Transverse colon (tissue), 4 donors: ENCODE measurements around the gene CCL11. TPM values are rescaled to one million over a fixed set of nuclear protein-coding genes. Genes with fewer than 3 reads are reported as not detected.

Experiments
- DNase-seq: peaks from one replicate; pipeline ENCODE4 v3.0.0-alpha.2; 2019
- H3K27ac ChIP-seq, 4 donors: fragments of 200-600 bp; sonication (generic); 2 replicates each; pipeline ENCODE4 v1.5.1; 2016 to 2018; ENCODE audit warnings: inconsistent platforms in 4 of 4
- H3K27me3 ChIP-seq: fragments of 200-600 bp; sonication (generic); 2 replicates; pipeline ENCODE4 v1.5.1; 2017; ENCODE audit warnings: inconsistent platforms
- H3K36me3 ChIP-seq, 4 donors: fragments of 200-600 bp; sonication (generic); 2 replicates each; pipeline ENCODE4 v1.5.1; 2017 to 2019; ENCODE audit warnings: inconsistent platforms in 4 of 4
- H3K4me1 ChIP-seq, 4 donors: fragments of 200-600 bp; sonication (generic); 2 replicates each; pipeline ENCODE4 v1.5.1; 2017 to 2020; ENCODE audit warnings: inconsistent platforms in 4 of 4
- H3K4me3 ChIP-seq, 4 donors: fragments of 200-600 bp; sonication (generic); 1 replicate in 1 of 4; 2 replicates in 3 of 4; pipeline versions ENCODE4 v1.5.1 to v1.6.1; 2017 to 2019; ENCODE audit warnings: inconsistent platforms in 4 of 4
- H3K9me3 ChIP-seq, 2 donors: fragments of 200-600 bp; sonication (generic); 2 replicates each; pipeline ENCODE4 v1.5.1; 2017 to 2019; ENCODE audit warnings: inconsistent platforms in 2 of 2
- EP300 ChIP-seq: sonication (generic); formaldehyde crosslinking; IDR thresholded peaks from one replicate; pipeline ENCODE4 v1.6.1; 2017; ENCODE audit warnings: antibody characterized with exemption, low read depth
- POLR2A ChIP-seq: fragments of 450-650 bp; IDR thresholded peaks from one replicate; pipeline ENCODE4 v1.6.1; 2016; ENCODE audit warnings: antibody characterized with exemption, mild to moderate bottlenecking, moderate library complexity
- POLR2AphosphoS5 ChIP-seq, 3 donors: sonication (generic); formaldehyde crosslinking; IDR thresholded peaks; one replicate each; pipeline ENCODE4 v1.6.1; 2016; ENCODE audit warnings: antibody characterized with exemption in 3 of 3
- WGBS, 2 donors: methylation state at CpG; one replicate each; pipeline ENCODE4 v1.1.5; 2018; ENCODE audit warnings: low coverage in 1 of 2; 5-methylcytosine and 5-hydroxymethylcytosine counted together
- in situ Hi-C, 4 donors: fragments of 200-750 bp; cut with MboI; loops; one replicate each; pipeline versions ENCODE4 v1.15.0 to v1.15.1; 2017; ENCODE audit warnings: low sequenced_read_pairs in 3 of 4, low pct_ligation_motif_present in 1 of 4, low pct_unique_long_range_greater_than_20kb in 1 of 4
- intact Hi-C: fragments of 100-400 bp; cut with DNase I; formaldehyde crosslinking; loops from one replicate; pipeline ENCODE4 v1.15.1; 2023; ENCODE audit warnings: low total_unique reads
- total RNA-seq, 4 donors: library from RNA; depleted of rRNA; stranded (reverse); fragments of >200 nt; gene quantifications; one replicate each; pipeline ENCODE4 v1.1.0, GENCODE V29; 2016
- TF ChIP-seq, protein P1 (sequence below), 5 experiments: fragments of 200-600 bp in 3 of 5; fragments of 450-650 bp in 2 of 5; sonication (generic) in 3 of 5; IDR thresholded peaks; 1 replicate in 2 of 5; 2 replicates in 3 of 5; pipeline ENCODE4 v1.5.1; 2016 to 2017; ENCODE audit warnings: antibody characterized with exemption in 5 of 5, inconsistent platforms in 3 of 5, mild to moderate bottlenecking in 2 of 5, moderate library complexity in 1 of 5

Gene CCL11
- total RNA-seq, 4 donors from 2014 or later, result 3.0 to 10.5 (median 5.8) TPM

DNA sequence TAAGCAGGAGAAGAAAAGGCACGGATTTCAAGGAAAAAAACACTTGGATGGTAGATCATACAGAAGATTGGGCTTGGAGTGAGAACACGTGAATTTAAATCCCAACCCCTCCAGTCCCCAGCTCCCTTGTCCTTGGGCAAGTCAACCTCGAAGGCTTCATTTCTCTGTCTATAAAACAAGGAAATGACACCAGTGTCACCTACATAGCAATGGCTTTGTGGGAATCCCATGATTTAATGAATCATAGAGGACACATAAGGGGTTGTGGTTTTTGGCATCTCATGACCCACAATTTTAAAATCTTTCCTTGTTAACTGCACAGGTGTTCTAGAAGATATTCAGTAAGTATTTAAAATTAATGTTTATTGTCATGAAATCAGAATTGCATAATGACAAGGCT, 38.7 kb upstream of the CCL11 start:
- H3K4me3 ChIP-seq, result no peak overlapping the region
- H3K9me3 ChIP-seq, result no peaks in the 10 kb centered on the region
- in situ Hi-C loops (no loop called here), intact Hi-C loops (no loop called here)
- no peaks in the 10 kb centered on the region for H3K36me3 ChIP-seq
- H3K4me1 ChIP-seq, result peaks cover 20 to 63% (median 31%) of the 10 kb centered on the region in 4 donors
- peak overlapping the region in 1 of 4 donors; percentile 31 for H3K27ac ChIP-seq
- H3K27me3 ChIP-seq, result no peaks in the 10 kb centered on the region
- no peak for DNase-seq
- TF ChIP-seq, protein P1, sequence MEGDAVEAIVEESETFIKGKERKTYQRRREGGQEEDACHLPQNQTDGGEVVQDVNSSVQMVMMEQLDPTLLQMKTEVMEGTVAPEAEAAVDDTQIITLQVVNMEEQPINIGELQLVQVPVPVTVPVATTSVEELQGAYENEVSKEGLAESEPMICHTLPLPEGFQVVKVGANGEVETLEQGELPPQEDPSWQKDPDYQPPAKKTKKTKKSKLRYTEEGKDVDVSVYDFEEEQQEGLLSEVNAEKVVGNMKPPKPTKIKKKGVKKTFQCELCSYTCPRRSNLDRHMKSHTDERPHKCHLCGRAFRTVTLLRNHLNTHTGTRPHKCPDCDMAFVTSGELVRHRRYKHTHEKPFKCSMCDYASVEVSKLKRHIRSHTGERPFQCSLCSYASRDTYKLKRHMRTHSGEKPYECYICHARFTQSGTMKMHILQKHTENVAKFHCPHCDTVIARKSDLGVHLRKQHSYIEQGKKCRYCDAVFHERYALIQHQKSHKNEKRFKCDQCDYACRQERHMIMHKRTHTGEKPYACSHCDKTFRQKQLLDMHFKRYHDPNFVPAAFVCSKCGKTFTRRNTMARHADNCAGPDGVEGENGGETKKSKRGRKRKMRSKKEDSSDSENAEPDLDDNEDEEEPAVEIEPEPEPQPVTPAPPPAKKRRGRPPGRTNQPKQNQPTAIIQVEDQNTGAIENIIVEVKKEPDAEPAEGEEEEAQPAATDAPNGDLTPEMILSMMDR (IDR thresholded peaks at IDR 0.05), result no peak
- WGBS, 2 donors, result 52 to 53% methylated on average over 2 to 3 of the region's 3 CpGs

DNA sequence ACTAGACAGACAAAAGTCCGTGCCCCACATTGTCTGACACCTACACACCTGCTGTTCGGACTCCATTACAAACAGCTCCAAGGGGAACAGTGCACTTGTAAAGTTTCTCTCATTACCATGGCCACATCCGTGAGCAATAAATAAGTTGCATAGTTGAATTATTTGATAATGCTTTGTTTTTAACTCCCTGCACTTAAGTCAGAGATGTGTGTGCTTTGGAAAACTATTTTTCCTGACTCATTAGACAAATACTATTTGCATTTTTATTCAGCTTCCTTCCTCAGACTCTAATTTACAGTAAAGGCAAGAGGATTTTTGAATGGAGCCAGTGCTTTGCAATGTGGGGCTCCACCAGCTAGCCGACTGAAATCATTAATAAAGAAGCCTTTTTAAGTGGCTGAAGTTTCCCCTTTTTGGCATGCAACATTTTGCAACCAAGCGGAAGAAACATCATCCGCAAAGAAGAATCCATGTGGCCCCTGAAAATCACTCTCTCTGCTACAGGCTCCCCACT, 37.0 kb upstream of the CCL11 start:
- peaks cover 35 to 64% (median 46%) of the 10 kb centered on the region in 4 donors for H3K4me1 ChIP-seq
- no peaks in the 10 kb centered on the region for H3K27me3 ChIP-seq
- H3K36me3 ChIP-seq, result no peaks in the 10 kb centered on the region
- intact Hi-C loops, result no loop called here
- no peaks in the 10 kb centered on the region for H3K9me3 ChIP-seq
- TF ChIP-seq POLR2A, result no peak
- no peak for TF ChIP-seq POLR2AphosphoS5 (IDR thresholded peaks at IDR 0.05)
- no peak for TF ChIP-seq EP300
- TF ChIP-seq, protein P1 (IDR thresholded peaks at IDR 0.05), result no peak
- in situ Hi-C loops, result no loop called here
- 59% methylated on average over 6 of the region's 6 CpGs; no CpG with 5 or more reads in 1 of the 2 donors for WGBS, 2 donors
- DNase-seq, result no peak
- no peak overlapping the region for H3K4me3 ChIP-seq
- peak overlapping the region; percentile 47 to 74 (median 68) for H3K27ac ChIP-seq

DNA sequence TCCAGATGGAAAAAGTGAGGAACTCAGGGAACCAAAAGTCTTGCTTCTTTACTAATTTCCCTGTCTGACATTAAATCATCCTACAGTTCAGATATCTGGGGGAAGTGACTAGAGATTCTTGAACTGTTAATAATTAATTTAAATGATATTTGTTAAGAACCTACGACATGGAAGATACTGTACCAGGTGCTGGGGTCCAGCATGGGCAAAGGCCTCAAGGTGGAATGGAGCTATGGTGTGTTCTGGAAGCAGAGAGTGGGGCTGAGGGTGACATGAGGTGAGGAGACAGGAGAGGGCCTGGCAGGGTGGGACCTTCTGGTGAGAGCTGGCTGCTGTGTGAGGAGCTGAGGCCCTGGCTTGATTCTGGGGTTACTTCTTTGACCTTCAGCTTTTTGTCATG, 36.5 kb upstream of the CCL11 start:
- TF ChIP-seq POLR2A (no peak), EP300 (no peak), POLR2AphosphoS5 (IDR thresholded peaks at IDR 0.05) (no peak)
- TF ChIP-seq, protein P1 (IDR thresholded peaks at IDR 0.05), result no peak
- H3K9me3 ChIP-seq, result no peaks in the 10 kb centered on the region
- H3K36me3 ChIP-seq, result no peaks in the 10 kb centered on the region
- no peak overlapping the region for H3K4me3 ChIP-seq
- DNase-seq, result no peak
- H3K27ac ChIP-seq, result peak overlapping the region; percentile 47 to 74 (median 68)
- intact Hi-C loops, result no loop called here
- WGBS, 2 donors, result 38% methylated on average over 1 of the region's 1 CpG; no CpG with 5 or more reads in 1 of the 2 donors
- H3K4me1 ChIP-seq, result peaks cover 40 to 68% (median 51%) of the 10 kb centered on the region in 4 donors
- no peaks in the 10 kb centered on the region for H3K27me3 ChIP-seq
- in situ Hi-C loops, result no loop called here

DNA sequence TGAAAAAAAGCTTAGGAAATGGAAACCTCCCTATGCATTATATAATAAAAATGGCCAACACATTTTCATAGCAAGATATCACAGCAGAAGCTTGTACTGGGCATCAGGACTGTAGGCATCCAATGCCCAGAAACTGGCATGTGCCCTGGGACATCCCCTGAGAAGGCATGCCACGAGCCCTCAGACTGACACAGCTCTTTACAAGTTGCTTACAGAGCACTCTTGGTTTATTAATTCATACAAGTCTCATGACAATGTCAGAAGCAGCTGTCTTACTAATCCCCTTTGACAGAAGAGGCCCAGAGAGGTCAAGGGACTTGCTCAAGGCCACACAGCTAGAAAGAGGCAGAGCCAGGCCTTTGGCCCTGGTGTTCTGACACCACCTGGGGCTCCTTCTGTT, 36.1 kb upstream of the CCL11 start:
- Histone ChIP-seq H3K36me3 (no peaks in the 10 kb centered on the region), H3K4me3 (no peak overlapping the region), H3K27me3 (no peaks in the 10 kb centered on the region), H3K4me1 (peaks cover 43 to 72% (median 54%) of the 10 kb centered on the region in 4 donors), H3K27ac (peak overlapping the region; percentile 47 to 74 (median 68)), H3K9me3 (no peaks in the 10 kb centered on the region)
- DNase-seq, result no peak
- intact Hi-C loops, result no loop called here
- no peak for TF ChIP-seq POLR2A
- TF ChIP-seq EP300, result no peak
- TF ChIP-seq, protein P1 (IDR thresholded peaks at IDR 0.05), result no peak
- TF ChIP-seq POLR2AphosphoS5 (IDR thresholded peaks at IDR 0.05), result no peak
- WGBS, 2 donors, result 70% methylated on average over 1 of the region's 1 CpG; no CpG with 5 or more reads in 1 of the 2 donors
- in situ Hi-C loops, result no loop called here
